ENCODE results near the gene ZNF584.

The ZNF584 gene

GRCh38 chr19:58466089-58466759 is 57.8 kb downstream of the ZNF584 start:
- DNase-seq (ENCODE audit: low read depth, low spot score) = no peak

GRCh38 chr19:58466760-58467589 is 58.5 kb downstream of the ZNF584 start, which contains the start of gene ZNF324:
ZNF324 (plus strand) TSS chr19:58467080; CDS start chr19:58469186, 2,106 bp downstream.
- DNase-seq (ENCODE audit: low read depth, low spot score) = peak; percentile 89
